GM23338 (cell line): ENCODE data around the gene RUNDC3A. TPM values are rescaled to one million over a fixed set of nuclear protein-coding genes. Genes with fewer than 3 reads are reported as not detected.

Source experiments
- ATAC-seq: fragments of 200-7000 bp; cut with Tn5 transposase; 3 replicates; pipeline ENCODE4 v1.9.1; 2020
- DNase-seq: peaks from one replicate; pipeline ENCODE4 v3.0.0-alpha.2; 2015; ENCODE audit warnings: low spot score
- H2AFZ ChIP-seq: fragments of 200-600 bp; sonication (generic); 2 replicates; pipeline ENCODE4 v1.8.0; 2016; ENCODE audit warnings: antibody characterized with exemption, mild to moderate bottlenecking, moderate library complexity
- H3F3A ChIP-seq: fragments of 200-600 bp; sonication (generic); replicated peaks from 2 replicates; pipeline ENCODE4 v1.8.0; 2017; ENCODE audit warnings: antibody characterized with exemption, mixed run types, low read depth
- H3K27ac ChIP-seq: fragments of 200-600 bp; sonication (generic); 2 replicates; pipeline ENCODE4 v1.6.1; 2016; ENCODE audit warnings: low read depth
- H3K27me3 ChIP-seq: fragments of 200-600 bp; sonication (generic); 2 replicates; pipeline ENCODE4 v1.8.0; 2016; ENCODE audit warnings: mild to moderate bottlenecking, mixed run types, moderate library complexity; ENCODE audit not compliant: insufficient read depth
- H3K36me3 ChIP-seq: fragments of 200-600 bp; sonication (generic); 2 replicates; pipeline ENCODE4 v1.8.0; 2016; ENCODE audit warnings: mild to moderate bottlenecking; ENCODE audit not compliant: insufficient read depth
- H3K4me1 ChIP-seq: fragments of 200-600 bp; sonication (generic); 2 replicates; pipeline ENCODE4 v1.8.0; 2016; ENCODE audit warnings: mild to moderate bottlenecking, moderate library complexity; ENCODE audit not compliant: insufficient read depth
- H3K4me2 ChIP-seq: fragments of 200-600 bp; sonication (generic); 2 replicates; pipeline ENCODE4 v1.7.1; 2017; ENCODE audit warnings: mixed run types
- H3K4me3 ChIP-seq: fragments of 200-600 bp; sonication (generic); 2 replicates; pipeline ENCODE4 v1.6.1; 2016; ENCODE audit warnings: mixed run types
- H3K79me2 ChIP-seq: fragments of 200-600 bp; sonication (generic); replicated peaks from 2 replicates; pipeline ENCODE4 v1.8.0; 2017; ENCODE audit warnings: mild to moderate bottlenecking; ENCODE audit not compliant: insufficient read depth
- H3K9me2 ChIP-seq: fragments of 200-600 bp; sonication (generic); 2 replicates; pipeline ENCODE4 v1.8.0; 2017; ENCODE audit not compliant: insufficient read depth
- H4K20me1 ChIP-seq: fragments of 200-600 bp; sonication (generic); replicated peaks from 2 replicates; pipeline ENCODE4 v1.8.0; 2017; ENCODE audit warnings: mild to moderate bottlenecking; ENCODE audit not compliant: insufficient read depth
- H3K27ac Mint-ChIP-seq: 2 replicates; pipeline ENCODE4 v1.8.0; 2020; ENCODE audit warnings: inconsistent platforms, mild to moderate bottlenecking, moderate library complexity, mixed read lengths
- H3K27me3 Mint-ChIP-seq: 3 replicates; pipeline ENCODE4 v1.8.0; 2022; ENCODE audit warnings: low read depth, mild to moderate bottlenecking, moderate library complexity, mixed read lengths, inconsistent platforms; ENCODE audit not compliant: insufficient read depth, poor library complexity
- H3K36me3 Mint-ChIP-seq: 3 replicates; pipeline ENCODE4 v1.8.0; 2021; ENCODE audit warnings: low read depth, mild to moderate bottlenecking, inconsistent platforms, moderate library complexity, mixed read lengths
- H3K4me1 Mint-ChIP-seq: 3 replicates; pipeline ENCODE4 v1.8.0; 2020; ENCODE audit warnings: mild to moderate bottlenecking, inconsistent platforms, mixed read lengths
- H3K4me3 Mint-ChIP-seq: 3 replicates; pipeline ENCODE4 v1.8.0; 2021; ENCODE audit warnings: moderate library complexity, mild to moderate bottlenecking, inconsistent platforms, mixed read lengths
- H3K9me3 Mint-ChIP-seq: 3 replicates; pipeline ENCODE4 v1.8.0; 2020; ENCODE audit warnings: moderate library complexity, mild to moderate bottlenecking, inconsistent platforms, mixed read lengths
- CREB1 ChIP-seq: fragments of 250-450 bp; sonication (Bioruptor Pico); IDR thresholded peaks from 2 replicates; pipeline ENCODE4 v1.5.0; 2020; ENCODE audit warnings: low read depth, mild to moderate bottlenecking, moderate library complexity
- EZH2 ChIP-seq: fragments of 200-600 bp; sonication (generic); IDR thresholded peaks from one replicate; pipeline ENCODE4 v1.8.0; 2017; ENCODE audit warnings: antibody characterized with exemption, mild to moderate bottlenecking, low read depth; ENCODE audit not compliant: unreplicated experiment
- JUNB ChIP-seq: IDR thresholded peaks from one replicate; pipeline ENCODE4 v1.6.1; 2016; ENCODE audit warnings: antibody characterized with exemption; ENCODE audit not compliant: unreplicated experiment
- NANOG ChIP-seq: IDR thresholded peaks from 2 replicates; pipeline ENCODE4 v1.6.1; 2016; ENCODE audit warnings: antibody characterized with exemption, borderline replicate concordance
- POLR2AphosphoS5 ChIP-seq: IDR thresholded peaks from 2 replicates; pipeline ENCODE4 v1.6.1; 2016; ENCODE audit warnings: antibody characterized with exemption, low read depth
- STAT1 ChIP-seq: IDR thresholded peaks from one replicate; pipeline ENCODE4 v1.6.1; 2016; ENCODE audit warnings: antibody characterized with exemption; ENCODE audit not compliant: unreplicated experiment
- ZNF114 ChIP-seq: fragments of 250-450 bp; sonication (Bioruptor Pico); IDR thresholded peaks from 2 replicates; pipeline ENCODE4 v1.5.0; 2020; ENCODE audit warnings: mild to moderate bottlenecking, moderate library complexity
- ZNF331 ChIP-seq: fragments of 250-450 bp; sonication (Bioruptor Pico); IDR thresholded peaks from 2 replicates; pipeline ENCODE4 v1.5.0; 2020; ENCODE audit warnings: low read depth, mild to moderate bottlenecking, moderate library complexity
- polyA plus RNA-seq: library from polyadenylated mRNA; unstranded; fragments of >200 nt; fragmentation: Nextera tagmentation; extraction: Ambion mirVana; gene quantifications from 2 replicates; pipeline ENCODE4 v1.2.1, GENCODE V29; 2016
- total RNA-seq: library from RNA; depleted of rRNA; stranded (reverse); fragments of >200 nt; shearing (Covaris generic); gene quantifications from 2 replicates; pipeline ENCODE4 v1.2.3, GENCODE V29; 2014
- TF ChIP-seq, protein P1 (sequence below): fragments of 250-450 bp; sonication (Bioruptor Pico); IDR thresholded peaks from 2 replicates; pipeline ENCODE4 v1.5.0; 2020; ENCODE audit warnings: mild to moderate bottlenecking, moderate library complexity
- TF ChIP-seq, protein P2 (sequence below): IDR thresholded peaks from 2 replicates; pipeline ENCODE4 v1.6.1; 2016; ENCODE audit warnings: antibody characterized with exemption
- TF ChIP-seq, protein P3 (sequence below), 2 experiments: fragments of 200-600 bp in 1 of 2; sonication (generic) in 1 of 2; conservative IDR thresholded peaks; 2 replicates each; pipeline versions ENCODE4 v1.5.1 to v1.6.1; 2016 to 2017; ENCODE audit warnings: antibody characterized with exemption in 2 of 2, low read depth in 2 of 2, mild to moderate bottlenecking in 2 of 2, moderate library complexity in 1 of 2

Gene RUNDC3A
- total and polyA plus RNA-seq, 2 experiments from 2014 or later: 3.7 to 5.5 TPM

DNA sequence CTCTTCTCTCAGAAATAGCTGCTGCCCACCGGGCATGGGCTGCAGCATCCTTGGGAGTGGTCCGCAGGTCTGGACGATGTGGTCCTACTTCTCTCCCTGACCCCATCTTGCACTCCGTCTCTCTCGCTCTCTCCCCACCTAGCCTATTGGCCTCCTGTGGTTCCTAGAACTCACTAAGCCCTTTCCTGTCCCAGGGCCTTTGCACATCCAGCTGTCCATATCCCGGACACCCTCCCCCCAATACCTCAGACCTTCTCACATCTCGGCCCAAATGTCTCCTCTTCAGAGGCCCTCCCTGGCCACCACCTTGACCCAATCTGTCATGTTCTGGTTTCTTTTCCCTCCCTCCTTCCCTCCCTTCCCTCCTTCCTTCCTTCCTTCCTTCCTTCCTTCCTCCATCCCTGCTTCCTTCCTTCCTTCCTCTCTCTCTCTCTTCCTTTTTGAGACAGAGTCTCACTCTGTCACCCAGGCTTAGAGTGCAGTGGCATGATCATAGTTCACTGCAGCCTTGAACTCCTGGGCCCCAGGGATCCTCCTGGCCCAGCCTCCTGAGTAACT lies 45.0 kb upstream of the RUNDC3A start:
- H3K36me3 Mint-ChIP-seq: no peaks in the 10 kb centered on the region
- no peaks in the 10 kb centered on the region for H3F3A ChIP-seq
- no peak overlapping the region for H3K27ac ChIP-seq
- H3K4me1 Mint-ChIP-seq: peaks cover 2% of the 10 kb centered on the region; the same call in 1 of the 3 replicates
- H3K36me3 ChIP-seq: no peaks in the 10 kb centered on the region
- H3K79me2 ChIP-seq: no peaks in the 10 kb centered on the region
- no peak for ATAC-seq
- DNase-seq: no peak
- H3K4me2 ChIP-seq: no peak overlapping the region
- no peak overlapping the region for H3K4me3 Mint-ChIP-seq
- no peaks in the 10 kb centered on the region for H4K20me1 ChIP-seq
- H3K9me2 ChIP-seq: no peaks in the 10 kb centered on the region
- H3K27me3 Mint-ChIP-seq: peaks cover 9% of the 10 kb centered on the region
- no peaks in the 10 kb centered on the region for H3K4me1 ChIP-seq
- H3K27ac Mint-ChIP-seq: no peak overlapping the region
- TF ChIP-seq, protein P1, sequence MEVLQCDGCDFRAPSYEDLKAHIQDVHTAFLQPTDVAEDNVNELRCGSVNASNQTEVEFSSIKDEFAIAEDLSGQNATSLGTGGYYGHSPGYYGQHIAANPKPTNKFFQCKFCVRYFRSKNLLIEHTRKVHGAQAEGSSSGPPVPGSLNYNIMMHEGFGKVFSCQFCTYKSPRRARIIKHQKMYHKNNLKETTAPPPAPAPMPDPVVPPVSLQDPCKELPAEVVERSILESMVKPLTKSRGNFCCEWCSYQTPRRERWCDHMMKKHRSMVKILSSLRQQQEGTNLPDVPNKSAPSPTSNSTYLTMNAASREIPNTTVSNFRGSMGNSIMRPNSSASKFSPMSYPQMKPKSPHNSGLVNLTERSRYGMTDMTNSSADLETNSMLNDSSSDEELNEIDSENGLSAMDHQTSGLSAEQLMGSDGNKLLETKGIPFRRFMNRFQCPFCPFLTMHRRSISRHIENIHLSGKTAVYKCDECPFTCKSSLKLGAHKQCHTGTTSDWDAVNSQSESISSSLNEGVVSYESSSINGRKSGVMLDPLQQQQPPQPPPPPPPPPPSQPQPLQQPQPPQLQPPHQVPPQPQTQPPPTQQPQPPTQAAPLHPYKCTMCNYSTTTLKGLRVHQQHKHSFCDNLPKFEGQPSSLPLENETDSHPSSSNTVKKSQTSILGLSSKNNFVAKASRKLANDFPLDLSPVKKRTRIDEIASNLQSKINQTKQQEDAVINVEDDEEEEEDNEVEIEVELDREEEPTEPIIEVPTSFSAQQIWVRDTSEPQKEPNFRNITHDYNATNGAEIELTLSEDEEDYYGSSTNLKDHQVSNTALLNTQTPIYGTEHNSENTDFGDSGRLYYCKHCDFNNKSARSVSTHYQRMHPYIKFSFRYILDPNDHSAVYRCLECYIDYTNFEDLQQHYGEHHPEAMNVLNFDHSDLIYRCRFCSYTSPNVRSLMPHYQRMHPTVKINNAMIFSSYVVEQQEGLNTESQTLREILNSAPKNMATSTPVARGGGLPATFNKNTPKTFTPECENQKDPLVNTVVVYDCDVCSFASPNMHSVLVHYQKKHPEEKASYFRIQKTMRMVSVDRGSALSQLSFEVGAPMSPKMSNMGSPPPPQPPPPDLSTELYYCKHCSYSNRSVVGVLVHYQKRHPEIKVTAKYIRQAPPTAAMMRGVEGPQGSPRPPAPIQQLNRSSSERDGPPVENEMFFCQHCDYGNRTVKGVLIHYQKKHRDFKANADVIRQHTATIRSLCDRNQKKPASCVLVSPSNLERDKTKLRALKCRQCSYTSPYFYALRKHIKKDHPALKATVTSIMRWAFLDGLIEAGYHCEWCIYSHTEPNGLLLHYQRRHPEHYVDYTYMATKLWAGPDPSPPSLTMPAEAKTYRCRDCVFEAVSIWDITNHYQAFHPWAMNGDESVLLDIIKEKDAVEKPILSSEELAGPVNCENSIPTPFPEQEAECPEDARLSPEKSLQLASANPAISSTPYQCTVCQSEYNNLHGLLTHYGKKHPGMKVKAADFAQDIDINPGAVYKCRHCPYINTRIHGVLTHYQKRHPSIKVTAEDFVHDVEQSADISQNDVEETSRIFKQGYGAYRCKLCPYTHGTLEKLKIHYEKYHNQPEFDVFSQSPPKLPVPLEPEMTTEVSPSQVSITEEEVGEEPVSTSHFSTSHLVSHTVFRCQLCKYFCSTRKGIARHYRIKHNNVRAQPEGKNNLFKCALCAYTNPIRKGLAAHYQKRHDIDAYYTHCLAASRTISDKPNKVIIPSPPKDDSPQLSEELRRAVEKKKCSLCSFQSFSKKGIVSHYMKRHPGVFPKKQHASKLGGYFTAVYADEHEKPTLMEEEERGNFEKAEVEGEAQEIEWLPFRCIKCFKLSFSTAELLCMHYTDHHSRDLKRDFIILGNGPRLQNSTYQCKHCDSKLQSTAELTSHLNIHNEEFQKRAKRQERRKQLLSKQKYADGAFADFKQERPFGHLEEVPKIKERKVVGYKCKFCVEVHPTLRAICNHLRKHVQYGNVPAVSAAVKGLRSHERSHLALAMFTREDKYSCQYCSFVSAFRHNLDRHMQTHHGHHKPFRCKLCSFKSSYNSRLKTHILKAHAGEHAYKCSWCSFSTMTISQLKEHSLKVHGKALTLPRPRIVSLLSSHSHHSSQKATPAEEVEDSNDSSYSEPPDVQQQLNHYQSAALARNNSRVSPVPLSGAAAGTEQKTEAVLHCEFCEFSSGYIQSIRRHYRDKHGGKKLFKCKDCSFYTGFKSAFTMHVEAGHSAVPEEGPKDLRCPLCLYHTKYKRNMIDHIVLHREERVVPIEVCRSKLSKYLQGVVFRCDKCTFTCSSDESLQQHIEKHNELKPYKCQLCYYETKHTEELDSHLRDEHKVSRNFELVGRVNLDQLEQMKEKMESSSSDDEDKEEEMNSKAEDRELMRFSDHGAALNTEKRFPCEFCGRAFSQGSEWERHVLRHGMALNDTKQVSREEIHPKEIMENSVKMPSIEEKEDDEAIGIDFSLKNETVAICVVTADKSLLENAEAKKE (CRISPR knock-in tag): no peak
- TF ChIP-seq EZH2 (no peak), ZNF331 (CRISPR knock-in tag) (no peak), CREB1 (CRISPR knock-in tag) (no peak), STAT1 (no peak), JUNB (no peak), POLR2AphosphoS5 (no peak), ZNF114 (CRISPR knock-in tag) (no peak), NANOG (no peak)
- TF ChIP-seq, protein P2, sequence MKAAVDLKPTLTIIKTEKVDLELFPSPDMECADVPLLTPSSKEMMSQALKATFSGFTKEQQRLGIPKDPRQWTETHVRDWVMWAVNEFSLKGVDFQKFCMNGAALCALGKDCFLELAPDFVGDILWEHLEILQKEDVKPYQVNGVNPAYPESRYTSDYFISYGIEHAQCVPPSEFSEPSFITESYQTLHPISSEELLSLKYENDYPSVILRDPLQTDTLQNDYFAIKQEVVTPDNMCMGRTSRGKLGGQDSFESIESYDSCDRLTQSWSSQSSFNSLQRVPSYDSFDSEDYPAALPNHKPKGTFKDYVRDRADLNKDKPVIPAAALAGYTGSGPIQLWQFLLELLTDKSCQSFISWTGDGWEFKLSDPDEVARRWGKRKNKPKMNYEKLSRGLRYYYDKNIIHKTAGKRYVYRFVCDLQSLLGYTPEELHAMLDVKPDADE: no peak
- TF ChIP-seq, protein P3, sequence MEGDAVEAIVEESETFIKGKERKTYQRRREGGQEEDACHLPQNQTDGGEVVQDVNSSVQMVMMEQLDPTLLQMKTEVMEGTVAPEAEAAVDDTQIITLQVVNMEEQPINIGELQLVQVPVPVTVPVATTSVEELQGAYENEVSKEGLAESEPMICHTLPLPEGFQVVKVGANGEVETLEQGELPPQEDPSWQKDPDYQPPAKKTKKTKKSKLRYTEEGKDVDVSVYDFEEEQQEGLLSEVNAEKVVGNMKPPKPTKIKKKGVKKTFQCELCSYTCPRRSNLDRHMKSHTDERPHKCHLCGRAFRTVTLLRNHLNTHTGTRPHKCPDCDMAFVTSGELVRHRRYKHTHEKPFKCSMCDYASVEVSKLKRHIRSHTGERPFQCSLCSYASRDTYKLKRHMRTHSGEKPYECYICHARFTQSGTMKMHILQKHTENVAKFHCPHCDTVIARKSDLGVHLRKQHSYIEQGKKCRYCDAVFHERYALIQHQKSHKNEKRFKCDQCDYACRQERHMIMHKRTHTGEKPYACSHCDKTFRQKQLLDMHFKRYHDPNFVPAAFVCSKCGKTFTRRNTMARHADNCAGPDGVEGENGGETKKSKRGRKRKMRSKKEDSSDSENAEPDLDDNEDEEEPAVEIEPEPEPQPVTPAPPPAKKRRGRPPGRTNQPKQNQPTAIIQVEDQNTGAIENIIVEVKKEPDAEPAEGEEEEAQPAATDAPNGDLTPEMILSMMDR (conservative IDR thresholded peaks at IDR 0.05; ENCODE audit: low read depth in 2 of 2): no peak
- no peak overlapping the region for H3K4me3 ChIP-seq
- H2AFZ ChIP-seq: no peak overlapping the region
- H3K9me3 Mint-ChIP-seq: no peaks in the 10 kb centered on the region
- no peaks in the 10 kb centered on the region for H3K27me3 ChIP-seq
